OCI-M1 (cell line): Measurements from ENCODE around the gene OSBPL5.
A peak's percentile ranks its signal among the peaks of the same experiment; 100 is the strongest.

Experiments used
- DNase-seq: peaks from one replicate; lab custom pipeline; 2025; lab: John Stamatoyannopoulos, UW

The OSBPL5 gene

DNA sequence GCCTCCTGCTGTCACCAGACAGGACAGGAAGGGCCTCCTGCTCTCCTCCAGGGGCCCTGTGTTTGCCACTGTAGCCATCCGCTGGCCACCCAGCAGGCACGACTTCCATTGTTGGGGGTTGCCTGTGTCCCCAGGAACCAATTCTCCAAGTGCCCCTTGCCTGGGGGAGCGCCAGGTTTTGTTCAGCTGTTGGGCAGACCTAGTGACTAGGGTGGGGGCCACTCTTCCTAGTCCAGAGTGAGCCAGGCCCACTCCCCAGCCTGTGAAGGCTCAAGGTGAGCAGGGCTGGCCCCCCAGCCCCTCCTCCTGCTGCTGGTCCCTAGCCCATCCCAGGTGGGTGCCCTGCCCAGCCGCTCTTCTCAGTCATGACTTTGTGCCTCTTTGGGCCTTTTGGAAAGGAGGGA lies 30.9 kb downstream of the OSBPL5 start:
- no peak for DNase-seq

DNA sequence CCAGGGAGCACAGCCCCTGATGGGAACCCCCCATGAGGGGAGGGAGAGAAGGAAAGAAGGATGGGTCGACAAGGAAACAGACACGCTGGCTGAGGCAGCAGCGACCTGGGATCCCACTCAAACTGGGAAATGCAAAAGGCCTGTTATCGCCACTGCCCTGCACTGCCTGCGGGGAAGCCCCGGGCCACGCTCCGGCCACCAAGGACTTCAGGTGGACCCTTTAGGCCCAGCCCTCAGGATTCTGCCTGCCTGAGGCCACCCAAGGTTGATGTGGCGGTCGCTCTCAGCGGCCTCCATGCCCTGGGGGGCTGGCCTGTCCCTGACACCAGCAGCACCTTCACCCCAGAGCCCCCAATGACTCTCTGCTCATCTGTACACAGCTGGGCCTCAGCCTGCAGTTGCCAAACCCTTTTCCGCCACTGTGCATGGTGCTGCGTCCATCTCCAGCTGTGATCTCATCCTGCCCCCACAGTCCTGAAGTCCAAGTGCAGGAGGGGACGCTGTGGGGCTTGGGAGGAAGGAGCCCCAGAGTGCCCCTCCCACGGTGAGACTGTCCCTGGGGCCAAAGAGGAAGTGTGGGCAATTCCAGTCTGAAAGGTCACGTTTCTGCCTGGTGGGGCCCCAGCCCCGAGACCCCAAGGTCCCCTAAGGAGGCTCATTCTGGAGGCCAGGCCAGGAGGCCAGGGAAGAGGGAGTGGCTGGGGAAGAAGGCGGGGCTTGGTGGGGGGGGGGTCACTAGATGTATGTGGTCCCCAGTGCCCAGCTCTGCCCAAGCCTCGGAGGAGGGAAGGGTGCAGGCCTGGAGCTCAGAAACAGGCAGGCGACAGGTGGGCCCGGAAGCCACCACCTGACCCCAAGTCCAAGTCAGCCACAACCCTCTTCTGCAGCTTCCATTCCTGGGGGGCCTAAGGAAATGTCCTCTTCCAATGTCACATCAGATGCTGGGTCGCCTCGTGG lies 31.6 kb downstream of the OSBPL5 start:
- DNase-seq = no peak

- no peak for DNase-seq
Measured at GRCh38 chr11:3132831-3133260, 32.3 kb downstream of the OSBPL5 start.

- DNase-seq = no peak
Measured at GRCh38 chr11:3132271-3132781, 32.8 kb downstream of the OSBPL5 start.

DNA sequence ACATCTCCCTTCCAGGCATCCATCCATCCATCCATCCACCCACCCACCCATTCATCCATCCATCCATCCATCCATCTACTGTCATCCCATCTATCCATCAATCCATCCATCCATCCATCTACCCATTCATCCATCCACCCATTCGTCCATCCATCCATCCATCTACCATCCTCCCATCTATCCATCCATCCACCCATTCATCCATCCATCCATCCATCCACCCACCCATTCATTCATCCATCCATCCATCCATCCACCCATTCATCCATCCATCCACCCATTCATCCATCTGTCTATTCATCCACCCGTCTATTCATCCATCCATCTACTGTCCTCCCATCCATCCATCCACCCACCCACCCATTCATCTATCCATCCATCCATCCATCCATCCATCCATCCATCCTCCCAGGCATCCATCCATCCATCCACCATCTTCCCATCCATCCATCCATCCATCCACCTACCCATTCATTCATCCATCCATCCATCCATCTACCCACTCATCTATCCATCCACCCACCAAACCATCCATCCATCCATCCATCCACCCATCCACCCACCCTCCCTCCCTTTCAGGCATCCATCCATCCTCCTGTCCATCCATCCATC lies 33.7 kb downstream of the OSBPL5 start:
- DNase-seq = no peak

DNA sequence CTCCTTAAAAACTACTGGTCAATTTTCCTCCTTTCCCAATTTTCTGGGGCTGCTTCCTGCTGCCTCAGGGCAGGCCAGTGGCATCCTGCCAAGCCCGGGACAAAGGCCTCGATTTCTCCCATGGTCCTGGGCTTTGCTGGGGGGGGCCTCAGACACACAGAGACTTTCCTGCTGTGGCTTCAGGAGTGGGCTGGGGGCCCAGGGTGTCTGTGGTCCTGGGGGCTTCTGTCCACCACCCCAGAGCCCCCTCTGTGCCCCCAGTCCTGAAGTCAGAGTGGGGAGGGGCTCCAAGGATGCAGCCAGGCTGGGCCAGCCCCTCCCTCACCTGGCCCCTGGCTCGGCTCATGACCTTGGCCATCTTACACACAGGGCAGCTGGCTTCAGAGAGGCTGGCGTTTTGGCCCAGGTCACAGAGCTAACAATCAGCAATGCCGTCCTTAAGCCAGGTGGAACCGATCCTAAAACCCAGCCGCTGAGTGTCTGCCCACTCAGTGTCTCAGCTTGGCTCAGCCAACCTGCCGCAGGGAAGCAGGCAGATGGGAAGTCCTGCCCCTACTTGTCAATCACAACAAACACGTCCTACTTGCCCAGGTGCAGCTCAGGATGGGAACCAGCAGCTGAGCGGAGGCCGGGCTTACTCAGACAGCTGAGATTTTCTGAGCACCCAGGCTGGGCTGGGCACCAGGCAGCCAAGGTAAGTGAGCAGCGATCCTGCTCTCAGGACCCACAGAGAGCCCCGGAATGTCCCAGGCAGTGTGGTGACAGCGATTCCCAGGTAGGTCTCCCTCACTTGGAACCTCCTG lies 34.6 kb downstream of the OSBPL5 start:
- DNase-seq = no peak

DNA sequence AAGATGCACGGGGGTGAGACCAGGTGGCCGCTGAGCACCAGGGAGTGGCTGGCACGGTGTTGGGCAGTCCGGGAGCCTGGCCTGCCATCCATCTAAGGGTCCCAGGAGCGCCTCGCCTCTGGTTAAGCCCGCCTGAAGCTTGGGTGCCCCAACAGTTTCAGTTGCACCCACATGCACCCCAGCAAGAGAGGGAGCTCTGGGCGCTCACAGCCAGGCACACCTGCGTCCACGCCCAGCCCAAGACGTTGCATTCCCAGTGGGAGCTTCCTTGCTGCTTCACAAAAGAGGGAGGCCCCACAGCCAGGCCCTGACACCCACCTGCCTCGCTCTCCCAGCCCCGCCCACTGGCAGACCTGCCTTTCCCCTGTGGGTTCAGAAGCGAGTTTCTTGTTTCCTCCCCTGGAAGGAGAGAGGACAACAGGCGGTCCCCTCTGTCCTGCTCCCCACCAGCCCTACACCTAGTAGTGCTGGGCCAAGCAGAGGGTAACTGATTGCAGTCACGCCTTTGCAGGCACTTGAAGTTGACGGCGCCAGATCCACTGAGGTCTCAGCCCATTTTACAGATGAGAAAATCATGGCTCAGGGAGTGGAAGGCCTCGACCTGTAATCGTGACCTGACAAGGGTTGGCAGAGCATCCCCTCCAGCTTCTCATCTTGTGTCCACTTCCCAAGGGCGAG lies 35.4 kb downstream of the OSBPL5 start:
- no peak for DNase-seq

- DNase-seq = no peak
Measured at GRCh38 chr11:3129181-3129590, 35.9 kb downstream of the OSBPL5 start.

DNA sequence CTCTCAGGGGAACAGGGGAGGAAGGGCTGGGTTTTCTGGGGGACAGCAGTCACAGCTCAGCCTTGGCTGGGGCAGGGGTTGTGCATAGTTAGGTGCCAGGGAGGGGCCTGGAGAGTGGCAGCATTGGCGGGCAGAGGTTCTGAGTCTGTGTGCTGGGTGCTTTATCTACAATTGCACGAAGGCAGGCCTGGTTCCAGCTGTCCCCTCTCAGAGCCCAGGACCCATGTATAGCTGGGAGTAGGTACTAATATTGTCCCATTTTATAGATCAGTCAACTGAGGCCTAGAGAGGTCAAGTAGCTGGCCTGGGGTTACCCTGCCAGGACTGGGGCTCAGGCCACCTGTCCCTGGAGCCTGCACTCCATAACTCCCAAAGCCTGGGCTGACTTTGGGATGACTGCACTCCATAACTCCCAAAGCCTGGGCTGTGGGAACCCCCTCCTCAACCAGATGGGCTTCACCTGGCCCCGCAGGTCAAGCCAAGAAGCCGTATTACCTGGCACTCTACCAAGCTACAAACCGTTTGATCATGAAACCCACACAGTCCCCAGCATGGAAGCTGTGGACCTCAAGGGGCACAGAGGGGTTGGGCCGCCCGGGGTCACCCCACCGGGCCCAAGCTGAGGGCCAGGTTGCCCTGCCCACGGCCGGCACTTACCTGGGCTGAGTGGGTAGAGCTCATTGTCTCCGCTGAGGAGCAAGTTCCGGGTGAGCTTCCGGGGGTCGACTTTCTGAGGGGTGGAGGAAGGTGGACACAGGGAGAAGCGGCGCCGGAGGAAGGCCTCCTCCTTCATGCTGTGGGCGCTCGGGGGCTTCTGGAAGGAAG lies 36.5 kb downstream of the OSBPL5 start:
- no peak for DNase-seq

- DNase-seq = no peak
Measured at GRCh38 chr11:3127706-3128355, 37.3 kb downstream of the OSBPL5 start.

DNA sequence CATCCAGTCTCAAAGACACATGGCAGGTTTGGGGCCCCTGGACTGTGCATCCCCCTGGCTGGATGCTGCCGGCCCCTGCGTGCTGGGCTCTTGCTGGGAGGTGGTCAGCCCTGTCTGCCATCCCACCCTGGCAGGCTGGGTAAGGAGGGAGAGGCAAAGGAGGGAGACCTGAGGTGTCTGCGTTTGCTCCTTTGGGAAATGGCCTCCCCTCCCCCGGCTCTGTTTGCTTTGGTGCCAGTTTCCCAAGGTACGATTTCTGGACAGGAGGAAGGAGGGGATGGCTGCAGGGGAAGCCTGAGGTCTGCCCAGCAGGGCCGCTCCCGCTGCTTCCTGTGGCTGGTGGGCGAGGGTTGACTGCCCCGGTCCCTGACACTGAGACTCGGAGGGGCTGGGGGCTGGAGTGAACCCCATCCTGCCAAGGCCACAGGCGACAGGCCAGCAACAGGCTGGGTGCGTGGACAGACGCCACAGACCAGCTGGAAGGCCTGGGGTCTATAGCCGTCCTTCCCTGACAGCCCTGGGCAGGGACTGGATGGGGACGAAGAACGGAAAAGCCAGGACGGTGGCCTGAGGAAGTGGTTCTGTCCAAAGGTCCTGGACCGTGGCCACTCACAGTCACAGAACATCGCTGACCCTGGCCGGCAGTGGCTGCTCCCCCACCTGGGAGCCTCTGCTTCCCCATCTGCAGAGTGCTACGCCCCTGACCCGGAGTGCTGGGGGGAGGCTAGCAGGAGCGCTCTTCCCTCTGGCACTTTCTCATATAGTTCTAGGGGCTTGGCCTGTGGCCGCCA lies 38.0 kb downstream of the OSBPL5 start:
- DNase-seq = no peak

DNA sequence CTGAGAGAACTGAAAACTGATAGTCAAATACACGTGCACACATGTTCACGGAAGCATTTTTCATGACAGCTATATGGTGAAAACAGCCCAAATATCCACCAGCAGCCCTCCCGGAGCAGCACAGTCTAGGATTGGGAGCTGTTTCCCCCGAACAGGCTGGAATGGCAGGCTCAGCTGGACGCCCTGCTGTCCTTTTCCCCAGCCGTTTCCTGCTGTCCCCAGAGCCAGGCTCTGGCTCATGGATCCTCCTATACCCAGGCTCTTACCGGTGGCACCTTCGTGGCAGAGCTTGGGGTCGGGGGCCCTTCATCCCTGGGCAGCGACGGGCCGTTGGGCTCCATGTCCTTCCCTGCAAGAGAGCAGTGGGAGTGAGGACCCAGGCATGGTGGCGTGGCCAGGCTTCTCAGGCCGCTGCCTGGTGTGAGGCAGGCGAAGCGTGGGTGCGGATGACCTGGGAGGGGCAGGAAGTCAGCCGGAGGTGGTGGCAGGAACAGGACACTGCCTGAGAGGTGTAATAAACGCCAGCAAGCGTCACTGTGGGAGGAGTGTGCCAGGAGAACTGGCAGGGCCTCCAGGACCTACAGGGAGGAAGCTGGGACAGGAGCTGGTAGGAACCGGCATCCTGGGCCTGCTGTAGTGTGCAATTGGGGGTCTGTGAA lies 38.8 kb downstream of the OSBPL5 start:
- DNase-seq = no peak

DNA sequence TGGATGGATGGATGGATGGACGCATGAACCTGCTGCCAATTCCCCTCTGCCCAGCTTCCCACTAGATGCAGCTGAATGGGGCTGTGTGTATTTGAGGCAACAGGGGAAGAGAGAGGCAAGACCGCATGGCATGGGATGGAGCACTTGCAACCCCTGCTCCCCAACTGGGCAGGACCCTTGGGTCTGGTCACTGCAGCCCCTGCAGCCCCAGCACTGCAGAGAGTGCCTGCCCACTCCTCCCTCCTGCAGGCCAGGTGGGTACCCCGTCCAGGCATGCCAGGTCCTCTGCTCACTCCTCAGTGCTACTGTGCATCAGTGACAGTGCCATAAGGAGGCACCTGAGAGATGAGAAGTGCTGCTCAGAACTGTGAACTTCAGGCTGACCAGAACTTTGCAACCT lies 40.3 kb downstream of the OSBPL5 start:
- no peak for DNase-seq

DNA sequence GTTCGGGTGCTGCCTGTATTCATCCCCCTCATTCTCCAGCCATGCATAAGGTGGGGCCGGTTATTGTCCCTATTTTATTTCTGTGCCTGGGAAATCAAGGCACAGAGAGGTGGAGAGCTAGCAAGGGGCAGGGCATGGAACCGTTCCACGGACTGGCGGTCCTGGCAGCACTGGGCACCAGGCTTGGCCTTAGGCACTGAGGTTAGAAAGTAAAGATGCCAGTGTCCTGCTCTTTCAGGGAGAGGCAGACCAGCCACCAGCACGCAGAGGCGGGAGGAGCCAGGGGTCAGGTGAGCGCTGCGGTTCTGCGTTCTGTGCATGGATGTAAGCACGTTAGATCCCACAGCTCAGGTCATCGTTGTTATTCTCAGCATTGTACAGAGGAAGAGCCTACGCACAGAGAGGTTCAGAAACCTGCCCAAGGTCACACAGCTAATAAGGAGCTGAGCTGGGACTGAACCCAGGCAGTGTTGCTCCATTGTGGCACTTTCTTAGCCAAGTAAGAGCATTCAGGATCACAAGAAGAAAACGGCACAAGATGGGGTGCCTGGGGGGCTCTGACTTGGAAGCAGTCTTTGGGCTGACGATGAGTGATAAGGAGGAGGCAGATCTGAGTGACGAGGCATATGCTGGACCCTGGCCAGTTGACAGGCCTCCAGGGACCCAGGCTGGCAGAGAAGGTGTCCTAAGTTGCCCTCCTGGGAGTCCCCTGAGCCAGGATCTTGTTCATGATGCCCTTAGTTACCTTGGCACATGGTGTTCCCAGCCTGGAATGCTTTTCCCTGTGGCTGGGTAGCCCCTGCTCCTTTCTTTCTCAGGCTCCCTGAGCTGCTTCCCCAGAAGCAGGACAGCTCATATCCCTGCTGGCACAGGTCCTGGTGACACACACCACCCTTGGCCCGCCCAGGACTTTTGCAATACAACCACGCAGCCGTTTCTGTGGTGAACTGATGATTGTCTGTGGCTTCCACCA lies 41.1 kb downstream of the OSBPL5 start:
- peak; percentile 52 for DNase-seq

- DNase-seq = no peak
Measured at GRCh38 chr11:3123305-3123704, 41.8 kb downstream of the OSBPL5 start.

GRCh38 chr11:3122775-3123201 lies 42.3 kb downstream of the OSBPL5 start:
- no peak for DNase-seq

GRCh38 chr11:3121931-3122774 lies 43.0 kb downstream of the OSBPL5 start:
- no peak for DNase-seq
